MM.1S (cell line): ENCODE measurements around the gene FAM120A.

Source experiments
- DNase-seq: peaks from one replicate; pipeline ENCODE4 v3.0.0-alpha.2; 2015
- H2AFZ ChIP-seq: fragments of 300-600 bp; sonication (generic); 2 replicates; pipeline ENCODE4 v1.6.0; 2016; ENCODE audit warnings: antibody characterized with exemption, low read length
- H3F3A ChIP-seq: fragments of 300-600 bp; sonication (generic); 2 replicates; pipeline ENCODE4 v1.6.1; 2016; ENCODE audit warnings: mild to moderate bottlenecking, antibody characterized with exemption, low read length, moderate library complexity, mixed read lengths; ENCODE audit not compliant: insufficient read depth
- H3K27ac ChIP-seq: fragments of 300-600 bp; sonication (generic); 2 replicates; pipeline ENCODE4 v1.5.1; 2016; ENCODE audit warnings: mild to moderate bottlenecking, low read length
- H3K27me3 ChIP-seq: fragments of 300-600 bp; sonication (generic); replicated peaks from 2 replicates; pipeline ENCODE4 v1.6.0; 2016; ENCODE audit warnings: low read length; ENCODE audit not compliant: insufficient read depth
- H3K36me3 ChIP-seq: fragments of 300-600 bp; sonication (generic); replicated peaks from 2 replicates; pipeline ENCODE4 v1.6.1; 2016; ENCODE audit warnings: mild to moderate bottlenecking, low read length, mixed read lengths; ENCODE audit not compliant: insufficient read depth
- H3K4me1 ChIP-seq: fragments of 300-600 bp; sonication (generic); 2 replicates; pipeline ENCODE4 v1.6.1; 2016; ENCODE audit warnings: low read length, mixed read lengths
- H3K4me2 ChIP-seq: fragments of 300-600 bp; sonication (generic); 2 replicates; pipeline ENCODE4 v1.6.0; 2016; ENCODE audit warnings: low read depth, low read length
- H3K4me3 ChIP-seq: fragments of 300-600 bp; sonication (generic); 2 replicates; pipeline ENCODE4 v1.5.1; 2016; ENCODE audit warnings: low read length, mixed read lengths
- H3K79me2 ChIP-seq: fragments of 300-600 bp; sonication (generic); 2 replicates; pipeline ENCODE4 v1.6.1; 2016; ENCODE audit warnings: mixed run types, low read length, mixed read lengths
- H3K9ac ChIP-seq: fragments of 300-600 bp; sonication (generic); 2 replicates; pipeline ENCODE4 v1.6.1; 2016; ENCODE audit warnings: low read length, mixed read lengths
- H3K9me2 ChIP-seq: fragments of 300-600 bp; sonication (generic); replicated peaks from 2 replicates; pipeline ENCODE4 v1.6.1; 2016; ENCODE audit warnings: mild to moderate bottlenecking, low read length, mixed read lengths; ENCODE audit not compliant: insufficient read depth
- H3K9me3 ChIP-seq: fragments of 300-600 bp; sonication (generic); replicated peaks from 2 replicates; pipeline ENCODE4 v1.6.1; 2016; ENCODE audit warnings: mild to moderate bottlenecking, low read length, mixed read lengths; ENCODE audit not compliant: insufficient read depth
- H4K20me1 ChIP-seq: fragments of 300-600 bp; sonication (generic); 2 replicates; pipeline ENCODE4 v1.6.1; 2016; ENCODE audit warnings: mild to moderate bottlenecking, low read length, moderate library complexity, mixed read lengths; ENCODE audit not compliant: insufficient read depth
- EZH2 ChIP-seq: fragments of 300-600 bp; sonication (generic); optimal IDR thresholded peaks from 2 replicates; pipeline ENCODE3; 2017; ENCODE audit warnings: low read depth, mild to moderate bottlenecking, antibody characterized with exemption, low read length, mixed read lengths
- EZH2phosphoT487 ChIP-seq: fragments of 300-600 bp; sonication (generic); IDR thresholded peaks from 2 replicates; pipeline ENCODE4 v1.6.1; 2018; ENCODE audit warnings: antibody characterized with exemption, low read length
- TF ChIP-seq, protein P1 (sequence below): fragments of 300-600 bp; sonication (generic); IDR thresholded peaks from 2 replicates; pipeline ENCODE4 v1.5.1; 2016; ENCODE audit warnings: antibody characterized with exemption, low read length, mixed read lengths

FAM120A gene

DNA sequence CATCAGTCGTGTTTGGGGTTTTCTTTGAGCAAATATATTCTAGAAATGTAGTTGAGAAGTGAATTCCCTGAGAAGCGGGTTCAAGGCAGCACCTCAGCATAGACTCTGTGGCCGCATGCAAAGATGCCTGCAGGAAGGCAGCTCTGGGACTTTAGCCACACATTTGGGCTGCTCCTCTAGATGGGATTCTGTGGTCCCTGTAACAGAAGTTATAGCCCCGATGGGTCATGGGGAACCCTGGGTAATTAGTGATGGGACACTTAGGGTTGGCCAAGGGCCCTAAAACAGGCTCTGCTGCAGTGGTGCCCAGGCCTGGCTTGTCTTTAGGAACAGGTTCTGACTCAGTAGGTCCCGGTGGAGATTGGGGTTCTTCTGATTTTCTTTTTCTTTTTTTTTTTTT, 161.7 kb downstream of the FAM120A start:
- no peak overlapping the region for H2AFZ ChIP-seq
- no peaks in the 10 kb centered on the region for H3K36me3 ChIP-seq
- no peaks in the 10 kb centered on the region for H3K9me2 ChIP-seq
- no peak overlapping the region for H3K9ac ChIP-seq
- H3K4me3 ChIP-seq, result no peak overlapping the region
- no peak overlapping the region for H3K27ac ChIP-seq
- peaks cover 18% of the 10 kb centered on the region; the same call in 1 of the 2 replicates for H3K79me2 ChIP-seq
- no peaks in the 10 kb centered on the region for H3K27me3 ChIP-seq
- H3K4me2 ChIP-seq, result no peak overlapping the region
- TF ChIP-seq EZH2phosphoT487 (no peak), EZH2 (no peak)
- TF ChIP-seq, protein P1, sequence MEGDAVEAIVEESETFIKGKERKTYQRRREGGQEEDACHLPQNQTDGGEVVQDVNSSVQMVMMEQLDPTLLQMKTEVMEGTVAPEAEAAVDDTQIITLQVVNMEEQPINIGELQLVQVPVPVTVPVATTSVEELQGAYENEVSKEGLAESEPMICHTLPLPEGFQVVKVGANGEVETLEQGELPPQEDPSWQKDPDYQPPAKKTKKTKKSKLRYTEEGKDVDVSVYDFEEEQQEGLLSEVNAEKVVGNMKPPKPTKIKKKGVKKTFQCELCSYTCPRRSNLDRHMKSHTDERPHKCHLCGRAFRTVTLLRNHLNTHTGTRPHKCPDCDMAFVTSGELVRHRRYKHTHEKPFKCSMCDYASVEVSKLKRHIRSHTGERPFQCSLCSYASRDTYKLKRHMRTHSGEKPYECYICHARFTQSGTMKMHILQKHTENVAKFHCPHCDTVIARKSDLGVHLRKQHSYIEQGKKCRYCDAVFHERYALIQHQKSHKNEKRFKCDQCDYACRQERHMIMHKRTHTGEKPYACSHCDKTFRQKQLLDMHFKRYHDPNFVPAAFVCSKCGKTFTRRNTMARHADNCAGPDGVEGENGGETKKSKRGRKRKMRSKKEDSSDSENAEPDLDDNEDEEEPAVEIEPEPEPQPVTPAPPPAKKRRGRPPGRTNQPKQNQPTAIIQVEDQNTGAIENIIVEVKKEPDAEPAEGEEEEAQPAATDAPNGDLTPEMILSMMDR, result no peak
- no peaks in the 10 kb centered on the region for H3K9me3 ChIP-seq
- H3F3A ChIP-seq, result no peaks in the 10 kb centered on the region
- H4K20me1 ChIP-seq, result no peaks in the 10 kb centered on the region
- no peaks in the 10 kb centered on the region for H3K4me1 ChIP-seq
- DNase-seq, result no peak

DNA sequence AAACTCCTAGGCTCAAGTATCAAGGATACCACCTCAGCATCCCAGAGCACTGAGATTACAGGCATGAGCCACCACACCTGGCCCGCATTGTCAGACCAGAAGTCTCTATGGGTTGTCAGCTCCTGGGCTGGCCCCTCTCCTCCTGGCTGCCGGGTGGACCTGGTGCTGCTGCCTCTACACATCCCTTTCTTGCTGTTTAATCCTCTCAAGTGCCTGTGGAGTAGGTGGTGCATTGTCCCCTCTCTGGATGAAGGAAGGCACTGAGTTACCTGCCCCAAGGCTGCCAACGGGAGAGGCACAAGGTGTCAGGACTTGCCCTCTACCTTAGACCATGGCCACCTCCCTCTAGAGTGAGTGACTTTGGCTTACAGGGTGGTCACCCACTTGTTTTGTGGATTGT, 162.3 kb downstream of the FAM120A start:
- no peaks in the 10 kb centered on the region for H3K27me3 ChIP-seq
- no peak overlapping the region for H3K4me3 ChIP-seq
- H3F3A ChIP-seq, result no peaks in the 10 kb centered on the region
- TF ChIP-seq, protein P1, result no peak
- no peak for TF ChIP-seq EZH2phosphoT487
- H3K9ac ChIP-seq, result no peak overlapping the region
- no peaks in the 10 kb centered on the region for H3K36me3 ChIP-seq
- H3K4me1 ChIP-seq, result no peaks in the 10 kb centered on the region
- no peak for DNase-seq
- no peak overlapping the region for H2AFZ ChIP-seq
- no peak overlapping the region for H3K4me2 ChIP-seq
- no peak overlapping the region for H3K27ac ChIP-seq
- peaks cover 18% of the 10 kb centered on the region; the same call in 1 of the 2 replicates for H3K79me2 ChIP-seq
- H4K20me1 ChIP-seq, result no peaks in the 10 kb centered on the region
- no peaks in the 10 kb centered on the region for H3K9me2 ChIP-seq
- H3K9me3 ChIP-seq, result no peaks in the 10 kb centered on the region

DNA sequence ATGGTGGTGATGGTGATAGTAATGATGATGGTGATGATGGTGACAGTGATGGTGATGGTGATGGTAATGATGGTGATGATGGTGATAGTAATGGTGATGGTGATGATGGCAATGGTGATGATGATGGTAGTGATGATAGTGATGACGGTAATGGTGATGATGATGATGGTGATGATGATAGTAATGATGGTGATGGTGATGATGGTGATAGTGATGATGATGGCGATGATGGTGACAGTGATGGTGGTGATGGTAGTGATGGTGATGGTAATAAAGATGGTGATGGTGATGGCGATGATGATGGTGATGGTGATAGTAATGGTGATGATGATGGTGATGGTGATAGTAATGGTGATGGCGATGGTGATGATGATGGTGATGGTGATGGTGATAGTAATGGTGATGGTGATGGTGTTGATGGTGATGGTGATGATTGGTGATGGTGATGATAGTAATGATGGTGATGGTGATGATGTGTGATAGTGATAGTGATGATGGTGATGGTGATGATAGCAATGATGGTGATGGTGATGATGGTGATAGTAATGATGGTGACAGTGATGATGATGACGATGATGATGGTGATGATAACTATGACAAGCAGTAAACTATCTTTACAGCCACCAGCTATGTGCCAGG, 163.5 kb downstream of the FAM120A start:
- H3K27me3 ChIP-seq, result no peaks in the 10 kb centered on the region
- no peak overlapping the region for H3K27ac ChIP-seq
- DNase-seq, result no peak
- H3K9me3 ChIP-seq, result no peaks in the 10 kb centered on the region
- no peaks in the 10 kb centered on the region for H3F3A ChIP-seq
- H3K9me2 ChIP-seq, result no peaks in the 10 kb centered on the region
- TF ChIP-seq, protein P1, result no peak
- no peak for TF ChIP-seq EZH2
- no peak for TF ChIP-seq EZH2phosphoT487
- no peak overlapping the region for H3K9ac ChIP-seq
- peaks cover 18% of the 10 kb centered on the region; the same call in 1 of the 2 replicates for H3K79me2 ChIP-seq
- no peak overlapping the region for H3K4me2 ChIP-seq
- no peaks in the 10 kb centered on the region for H3K4me1 ChIP-seq
- no peaks in the 10 kb centered on the region for H4K20me1 ChIP-seq
- no peak overlapping the region for H3K4me3 ChIP-seq
- no peak overlapping the region for H2AFZ ChIP-seq
- H3K36me3 ChIP-seq, result no peaks in the 10 kb centered on the region
